Panc1 (cell line): Measurements from ENCODE around the gene PPP2R2B.

ENCODE experiments used
- POLR2AphosphoS5 ChIP-seq: IDR thresholded peaks from 2 replicates; pipeline ENCODE4 v1.6.1; 2012; ENCODE audit warnings: mild to moderate bottlenecking, low read depth, low read length, moderate library complexity
- SIN3A ChIP-seq: IDR thresholded peaks from 2 replicates; pipeline ENCODE4 v1.6.1; 2012; ENCODE audit warnings: low read depth, mild to moderate bottlenecking, low read length, moderate library complexity, borderline replicate concordance; ENCODE audit not compliant: insufficient read depth
- TCF7L2 ChIP-seq: IDR thresholded peaks from 2 replicates; pipeline ENCODE4 v1.6.1; 2011; ENCODE audit warnings: mild to moderate bottlenecking, low read depth, low read length, inconsistent platforms
- TF ChIP-seq, protein P1 (sequence below): fragments of 450-650 bp; IDR thresholded peaks from 2 replicates; pipeline ENCODE4 v1.5.1; 2017; ENCODE audit warnings: mild to moderate bottlenecking
- TF ChIP-seq, protein P2 (sequence below), 2 experiments: IDR thresholded peaks; 2 replicates each; pipeline ENCODE4 v1.6.1; 2011 to 2012; ENCODE audit warnings: low read depth in 2 of 2, control low read depth in 1 of 2, low read length in 1 of 2, mild to moderate bottlenecking in 1 of 2, moderate library complexity in 1 of 2; ENCODE audit not compliant: insufficient read depth in 1 of 2

DNA sequence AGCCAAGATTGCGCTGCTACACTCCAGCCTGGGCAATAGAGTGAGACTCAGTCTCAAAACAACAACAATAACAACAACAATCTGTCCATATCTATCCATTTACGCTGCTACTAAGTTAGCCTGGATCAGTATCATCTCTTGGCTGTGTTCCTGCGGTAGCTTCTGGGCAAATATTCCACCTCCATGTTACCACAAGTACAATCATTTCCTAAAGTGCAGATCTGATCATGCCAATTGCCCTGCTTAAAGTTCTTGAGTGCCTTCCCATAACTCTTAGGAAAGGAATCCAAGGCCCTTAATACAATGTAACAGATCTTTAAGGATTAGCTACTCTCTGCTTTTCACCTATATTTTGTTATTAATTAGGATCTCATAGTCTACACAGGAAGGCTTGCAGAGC is 15.4 kb upstream of the PPP2R2B start:
- TF ChIP-seq, protein P1, sequence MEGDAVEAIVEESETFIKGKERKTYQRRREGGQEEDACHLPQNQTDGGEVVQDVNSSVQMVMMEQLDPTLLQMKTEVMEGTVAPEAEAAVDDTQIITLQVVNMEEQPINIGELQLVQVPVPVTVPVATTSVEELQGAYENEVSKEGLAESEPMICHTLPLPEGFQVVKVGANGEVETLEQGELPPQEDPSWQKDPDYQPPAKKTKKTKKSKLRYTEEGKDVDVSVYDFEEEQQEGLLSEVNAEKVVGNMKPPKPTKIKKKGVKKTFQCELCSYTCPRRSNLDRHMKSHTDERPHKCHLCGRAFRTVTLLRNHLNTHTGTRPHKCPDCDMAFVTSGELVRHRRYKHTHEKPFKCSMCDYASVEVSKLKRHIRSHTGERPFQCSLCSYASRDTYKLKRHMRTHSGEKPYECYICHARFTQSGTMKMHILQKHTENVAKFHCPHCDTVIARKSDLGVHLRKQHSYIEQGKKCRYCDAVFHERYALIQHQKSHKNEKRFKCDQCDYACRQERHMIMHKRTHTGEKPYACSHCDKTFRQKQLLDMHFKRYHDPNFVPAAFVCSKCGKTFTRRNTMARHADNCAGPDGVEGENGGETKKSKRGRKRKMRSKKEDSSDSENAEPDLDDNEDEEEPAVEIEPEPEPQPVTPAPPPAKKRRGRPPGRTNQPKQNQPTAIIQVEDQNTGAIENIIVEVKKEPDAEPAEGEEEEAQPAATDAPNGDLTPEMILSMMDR, result no peak
- TF ChIP-seq POLR2AphosphoS5 (no peak), SIN3A (no peak), TCF7L2 (no peak)
- TF ChIP-seq, protein P2, sequence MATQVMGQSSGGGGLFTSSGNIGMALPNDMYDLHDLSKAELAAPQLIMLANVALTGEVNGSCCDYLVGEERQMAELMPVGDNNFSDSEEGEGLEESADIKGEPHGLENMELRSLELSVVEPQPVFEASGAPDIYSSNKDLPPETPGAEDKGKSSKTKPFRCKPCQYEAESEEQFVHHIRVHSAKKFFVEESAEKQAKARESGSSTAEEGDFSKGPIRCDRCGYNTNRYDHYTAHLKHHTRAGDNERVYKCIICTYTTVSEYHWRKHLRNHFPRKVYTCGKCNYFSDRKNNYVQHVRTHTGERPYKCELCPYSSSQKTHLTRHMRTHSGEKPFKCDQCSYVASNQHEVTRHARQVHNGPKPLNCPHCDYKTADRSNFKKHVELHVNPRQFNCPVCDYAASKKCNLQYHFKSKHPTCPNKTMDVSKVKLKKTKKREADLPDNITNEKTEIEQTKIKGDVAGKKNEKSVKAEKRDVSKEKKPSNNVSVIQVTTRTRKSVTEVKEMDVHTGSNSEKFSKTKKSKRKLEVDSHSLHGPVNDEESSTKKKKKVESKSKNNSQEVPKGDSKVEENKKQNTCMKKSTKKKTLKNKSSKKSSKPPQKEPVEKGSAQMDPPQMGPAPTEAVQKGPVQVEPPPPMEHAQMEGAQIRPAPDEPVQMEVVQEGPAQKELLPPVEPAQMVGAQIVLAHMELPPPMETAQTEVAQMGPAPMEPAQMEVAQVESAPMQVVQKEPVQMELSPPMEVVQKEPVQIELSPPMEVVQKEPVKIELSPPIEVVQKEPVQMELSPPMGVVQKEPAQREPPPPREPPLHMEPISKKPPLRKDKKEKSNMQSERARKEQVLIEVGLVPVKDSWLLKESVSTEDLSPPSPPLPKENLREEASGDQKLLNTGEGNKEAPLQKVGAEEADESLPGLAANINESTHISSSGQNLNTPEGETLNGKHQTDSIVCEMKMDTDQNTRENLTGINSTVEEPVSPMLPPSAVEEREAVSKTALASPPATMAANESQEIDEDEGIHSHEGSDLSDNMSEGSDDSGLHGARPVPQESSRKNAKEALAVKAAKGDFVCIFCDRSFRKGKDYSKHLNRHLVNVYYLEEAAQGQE (IDR thresholded peaks at IDR 0.05; ENCODE audit: insufficient read depth in 1 of 2, low read depth in 2 of 2, low read length in 1 of 2), result no peak
